AG04450 (cell line): Measurements from ENCODE around the gene ATP2B3. TPM values are rescaled to one million over a fixed set of nuclear protein-coding genes. Genes with fewer than 3 reads are reported as not detected.

Experiments used
- CTCF ChIA-PET: fragments of 300-600, 350-600 bp; formaldehyde crosslinking; extraction: SDS; loops from one replicate; lab custom pipeline; 2022; ENCODE audit warnings: antibody characterized with exemption, inconsistent platforms; lab: Charles Lee
- POLR2A ChIA-PET: fragments of 350-600 bp; formaldehyde crosslinking; extraction: SDS; loops from one replicate; lab custom pipeline; 2021; ENCODE audit warnings: antibody characterized with exemption, inconsistent platforms; lab: Yijun Ruan, JAX
- DNase-seq: peaks from one replicate; pipeline ENCODE4 v3.0.0-alpha.2; 2011; ENCODE audit warnings: low read depth, low spot score
- H3K27ac ChIP-seq: one replicate; pipeline ENCODE4 v1.5.1; 2012; ENCODE audit warnings: low read depth, low read length, control low read depth
- H3K27me3 ChIP-seq: one replicate; pipeline ENCODE4 v1.6.0; 2012; ENCODE audit warnings: low read length; ENCODE audit not compliant: control insufficient read depth, insufficient read depth
- H3K4me3 ChIP-seq: 2 replicates; pipeline ENCODE4 v1.5.1; 2011; ENCODE audit warnings: mild to moderate bottlenecking, low read depth, low read length, control low read depth
- H3K9me3 ChIP-seq: 2 replicates; pipeline ENCODE4 v1.5.1; 2012; ENCODE audit warnings: low read length; ENCODE audit not compliant: control insufficient read depth, insufficient read depth
- polyA plus RNA-seq: library from polyadenylated mRNA; depleted of rRNA; stranded (reverse); fragments of >200 nt; gene quantifications from 2 replicates; pipeline ENCODE4 v1.2.3, GENCODE V29; 2011
- TF ChIP-seq, protein P1 (sequence below): IDR thresholded peaks from 2 replicates; pipeline ENCODE4 v1.5.1; 2011; ENCODE audit warnings: low read depth, low read length, control low read depth, inconsistent platforms

ATP2B3 gene
- polyA plus RNA-seq, 1 experiment, result 0.01 TPM

DNA sequence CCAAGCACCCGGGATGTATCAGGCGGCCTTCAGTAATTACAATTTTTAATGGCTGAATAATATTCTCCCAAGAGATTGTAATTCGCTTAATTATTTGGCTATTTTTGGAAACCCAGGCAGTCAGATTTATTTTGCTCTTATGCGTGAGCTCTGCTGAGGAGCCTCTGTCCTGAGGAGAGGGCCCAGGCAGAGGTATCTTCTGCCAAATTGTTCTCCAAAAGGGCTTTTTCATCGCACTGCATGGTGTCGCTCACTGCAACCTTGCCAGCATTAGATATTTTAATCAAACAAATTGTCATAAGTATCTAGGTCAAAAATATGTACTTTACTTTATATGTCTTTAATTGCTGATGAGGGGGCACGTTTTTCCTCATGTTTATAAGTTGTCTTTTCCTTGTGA lies 5.8 kb downstream of the ATP2B3 start:
- no peaks in the 10 kb centered on the region for H3K9me3 ChIP-seq
- no peak for DNase-seq
- no peak overlapping the region for H3K4me3 ChIP-seq
- H3K27ac ChIP-seq, result no peak overlapping the region
- ChIA-PET POLR2A (no interaction called here), CTCF (no interaction called here)
- peaks cover 13% of the 10 kb centered on the region for H3K27me3 ChIP-seq
- TF ChIP-seq, protein P1, sequence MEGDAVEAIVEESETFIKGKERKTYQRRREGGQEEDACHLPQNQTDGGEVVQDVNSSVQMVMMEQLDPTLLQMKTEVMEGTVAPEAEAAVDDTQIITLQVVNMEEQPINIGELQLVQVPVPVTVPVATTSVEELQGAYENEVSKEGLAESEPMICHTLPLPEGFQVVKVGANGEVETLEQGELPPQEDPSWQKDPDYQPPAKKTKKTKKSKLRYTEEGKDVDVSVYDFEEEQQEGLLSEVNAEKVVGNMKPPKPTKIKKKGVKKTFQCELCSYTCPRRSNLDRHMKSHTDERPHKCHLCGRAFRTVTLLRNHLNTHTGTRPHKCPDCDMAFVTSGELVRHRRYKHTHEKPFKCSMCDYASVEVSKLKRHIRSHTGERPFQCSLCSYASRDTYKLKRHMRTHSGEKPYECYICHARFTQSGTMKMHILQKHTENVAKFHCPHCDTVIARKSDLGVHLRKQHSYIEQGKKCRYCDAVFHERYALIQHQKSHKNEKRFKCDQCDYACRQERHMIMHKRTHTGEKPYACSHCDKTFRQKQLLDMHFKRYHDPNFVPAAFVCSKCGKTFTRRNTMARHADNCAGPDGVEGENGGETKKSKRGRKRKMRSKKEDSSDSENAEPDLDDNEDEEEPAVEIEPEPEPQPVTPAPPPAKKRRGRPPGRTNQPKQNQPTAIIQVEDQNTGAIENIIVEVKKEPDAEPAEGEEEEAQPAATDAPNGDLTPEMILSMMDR, result no peak

DNA sequence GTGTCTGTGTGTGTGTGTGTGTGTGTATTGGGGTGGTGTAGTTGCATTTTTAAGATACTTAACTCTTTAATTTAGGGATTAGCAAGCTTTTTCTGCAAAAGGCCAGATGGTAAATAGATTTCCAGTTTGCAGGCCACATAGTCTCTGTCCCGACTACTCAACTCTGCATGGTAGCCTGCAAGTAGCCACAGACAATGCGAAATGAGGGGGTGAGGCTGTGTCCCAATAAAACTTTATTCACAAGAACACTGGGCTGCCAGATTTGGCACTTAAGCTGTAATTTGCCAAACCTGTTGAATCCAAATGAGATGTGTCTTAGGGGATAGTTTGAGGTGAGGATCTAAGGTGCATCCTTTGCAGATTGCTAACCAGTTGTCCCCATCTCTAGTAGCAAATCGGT lies 6.8 kb downstream of the ATP2B3 start:
- ChIA-PET CTCF (interaction anchor here (0.6 kb wide), 1 partner anchor 9 kb away, joined by 4 read pairs; no protein-coding TSS in a partner anchor), POLR2A (no interaction called here)

DNA sequence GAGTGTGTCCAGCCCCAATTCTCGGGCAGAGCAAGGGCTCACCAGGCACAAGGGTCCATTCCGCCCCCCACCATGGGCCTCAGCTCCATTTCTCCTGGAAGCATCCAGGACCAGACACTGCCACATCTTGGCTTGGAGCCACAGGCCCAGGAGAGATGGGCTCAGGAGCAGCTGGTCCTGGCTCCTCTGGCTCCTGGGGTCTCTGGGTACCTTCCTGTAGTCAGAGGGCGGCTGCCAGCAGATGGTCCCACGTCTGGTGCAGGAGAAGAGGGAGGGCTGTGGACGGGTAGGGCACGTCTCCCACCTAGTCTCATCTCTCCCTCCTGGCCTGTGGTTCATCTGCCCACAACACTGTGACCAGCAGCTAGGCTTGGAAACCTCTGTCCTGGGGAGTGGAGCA lies 8.0 kb downstream of the ATP2B3 start:
- CTCF ChIA-PET, result no interaction called here

More for the DNA sequence above, 6.8 kb downstream of the ATP2B3 start:
- peaks cover 7% of the 10 kb centered on the region for H3K27me3 ChIP-seq
- TF ChIP-seq, protein P1, result no peak
- no peaks in the 10 kb centered on the region for H3K9me3 ChIP-seq
- DNase-seq, result no peak
- H3K4me3 ChIP-seq, result no peak overlapping the region
- no peak overlapping the region for H3K27ac ChIP-seq

DNA sequence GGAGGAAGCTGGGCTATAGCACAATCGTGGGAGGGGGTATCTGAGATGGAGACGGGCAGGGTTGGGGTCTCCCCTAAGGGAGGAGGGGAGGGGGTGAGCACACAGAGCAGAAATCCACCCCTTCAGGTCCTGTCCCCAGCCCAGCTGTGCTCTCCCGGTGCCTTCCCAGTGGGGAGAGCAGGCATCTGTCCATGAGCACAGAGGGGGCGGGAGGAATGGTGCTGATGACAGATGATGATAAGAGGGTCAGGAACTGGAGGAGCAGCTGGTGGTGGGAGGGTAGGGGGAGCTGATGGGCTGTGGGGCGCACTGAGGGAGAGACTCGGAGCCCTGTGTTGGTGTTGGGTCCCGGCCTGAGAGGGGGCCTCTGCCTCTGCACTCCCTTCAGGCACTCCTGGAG lies 8.6 kb downstream of the ATP2B3 start:
- H3K27ac ChIP-seq, result no peak overlapping the region
- H3K27me3 ChIP-seq, result peaks cover 7% of the 10 kb centered on the region
- ChIA-PET CTCF (no interaction called here), POLR2A (no interaction called here)
- no peak for DNase-seq
- TF ChIP-seq, protein P1, result no peak
- H3K4me3 ChIP-seq, result no peak overlapping the region
- no peaks in the 10 kb centered on the region for H3K9me3 ChIP-seq

More for the DNA sequence above, 8.0 kb downstream of the ATP2B3 start:
- H3K27me3 ChIP-seq, result peaks cover 7% of the 10 kb centered on the region
- no peak for DNase-seq
- no peak overlapping the region for H3K4me3 ChIP-seq
- H3K9me3 ChIP-seq, result no peaks in the 10 kb centered on the region
- no peak overlapping the region for H3K27ac ChIP-seq
- TF ChIP-seq, protein P1, result no peak
- POLR2A ChIA-PET, result no interaction called here

DNA sequence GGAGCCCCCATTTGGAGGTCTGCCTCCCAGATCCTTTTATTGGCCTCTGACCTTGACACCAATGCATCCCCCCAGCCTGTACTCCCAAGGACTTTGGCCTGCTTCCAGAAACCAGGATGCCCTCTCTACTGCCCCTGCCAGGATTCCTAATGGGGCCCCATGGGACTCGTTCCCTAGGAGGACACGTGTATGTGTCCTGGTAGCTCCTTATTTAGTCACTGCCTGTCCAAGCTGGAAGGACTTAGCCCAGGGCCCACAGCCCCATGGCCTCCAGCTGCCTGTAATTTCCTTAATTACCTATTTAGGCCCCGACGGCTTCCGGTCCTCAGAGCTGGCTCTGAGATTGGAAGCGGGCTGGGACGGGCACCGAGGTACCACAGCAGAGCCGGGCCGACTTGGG lies 9.4 kb downstream of the ATP2B3 start:
- no peak overlapping the region for H3K4me3 ChIP-seq
- CTCF ChIA-PET, result no interaction called here
- H3K27ac ChIP-seq, result no peak overlapping the region
- TF ChIP-seq, protein P1, result no peak
- peaks cover 7% of the 10 kb centered on the region for H3K27me3 ChIP-seq
- no peak for DNase-seq
- no peaks in the 10 kb centered on the region for H3K9me3 ChIP-seq
- POLR2A ChIA-PET, result no interaction called here
